NCI-H2081 (cell line): ENCODE measurements around the gene IL25.
"Not testable (repeated sequence)": the region's sequence is repeated elsewhere in the genome, so short reads cannot be mapped to it uniquely, and the experiment has no call there.

Experiments
- DNase-seq, 2 experiments: peaks; one replicate each; lab custom pipeline; 2025; lab: John Stamatoyannopoulos, UW

The IL25 gene

DNA sequence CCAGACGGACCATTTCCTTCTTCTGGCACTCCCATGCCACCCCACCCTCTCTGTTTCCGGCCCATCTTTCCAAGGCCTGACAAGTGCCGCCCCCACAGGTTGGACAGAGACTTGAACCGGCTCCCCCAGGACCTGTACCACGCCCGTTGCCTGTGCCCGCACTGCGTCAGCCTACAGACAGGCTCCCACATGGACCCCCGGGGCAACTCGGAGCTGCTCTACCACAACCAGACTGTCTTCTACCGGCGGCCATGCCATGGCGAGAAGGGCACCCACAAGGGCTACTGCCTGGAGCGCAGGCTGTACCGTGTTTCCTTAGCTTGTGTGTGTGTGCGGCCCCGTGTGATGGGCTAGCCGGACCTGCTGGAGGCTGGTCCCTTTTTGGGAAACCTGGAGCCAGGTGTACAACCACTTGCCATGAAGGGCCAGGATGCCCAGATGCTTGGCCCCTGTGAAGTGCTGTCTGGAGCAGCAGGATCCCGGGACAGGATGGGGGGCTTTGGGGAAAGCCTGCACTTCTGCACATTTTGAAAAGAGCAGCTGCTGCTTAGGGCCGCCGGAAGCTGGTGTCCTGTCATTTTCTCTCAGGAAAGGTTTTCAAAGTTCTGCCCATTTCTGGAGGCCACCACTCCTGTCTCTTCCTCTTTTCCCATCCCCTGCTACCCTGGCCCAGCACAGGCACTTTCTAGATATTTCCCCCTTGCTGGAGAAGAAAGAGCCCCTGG, 3.1 kb downstream of the IL25 start:
- DNase-seq, result no peak

DNA sequence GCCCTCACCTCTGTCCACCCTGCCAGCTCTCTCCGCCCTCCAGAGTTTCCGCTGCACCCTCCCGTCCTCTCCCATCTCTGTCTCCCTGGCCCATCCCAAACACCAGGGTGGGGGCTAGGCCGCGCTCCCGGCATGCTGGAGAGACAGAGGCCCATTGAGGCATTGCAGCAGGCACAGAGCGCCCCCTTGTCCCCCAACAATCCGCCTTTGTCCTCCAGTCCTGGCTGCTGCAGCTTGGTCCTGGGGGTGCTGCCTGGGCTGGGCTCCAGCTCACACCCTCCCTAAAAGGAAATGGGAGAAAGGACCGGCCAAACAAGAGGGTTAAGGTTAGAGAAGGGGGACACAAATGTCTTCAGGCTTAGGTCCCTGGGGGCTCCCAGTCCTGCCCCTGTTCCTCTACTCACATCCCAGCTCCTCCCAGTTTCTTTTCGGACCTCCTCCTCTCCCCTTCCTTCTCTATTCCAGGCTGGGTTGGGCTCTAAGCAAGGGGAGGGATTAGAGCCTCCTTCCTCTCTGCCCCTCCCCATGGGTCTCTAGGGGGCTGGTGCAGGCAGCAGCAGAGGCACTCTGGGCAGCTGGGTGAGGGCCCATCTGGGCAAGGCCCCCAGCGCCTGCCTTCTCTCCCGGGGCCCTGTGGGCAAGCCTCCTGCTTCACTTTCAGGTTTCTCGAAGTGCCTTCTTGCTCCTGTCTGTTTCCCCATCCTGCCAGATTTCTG, 4.0 kb downstream of the IL25 start, which contains the start of gene CMTM5:
Gene CMTM5 (plus strand): TSS at position 565 of the 716 bp plus-strand sequence. CDS start 206 bp downstream, outside the sequence.
- DNase-seq, result no peak

DNA sequence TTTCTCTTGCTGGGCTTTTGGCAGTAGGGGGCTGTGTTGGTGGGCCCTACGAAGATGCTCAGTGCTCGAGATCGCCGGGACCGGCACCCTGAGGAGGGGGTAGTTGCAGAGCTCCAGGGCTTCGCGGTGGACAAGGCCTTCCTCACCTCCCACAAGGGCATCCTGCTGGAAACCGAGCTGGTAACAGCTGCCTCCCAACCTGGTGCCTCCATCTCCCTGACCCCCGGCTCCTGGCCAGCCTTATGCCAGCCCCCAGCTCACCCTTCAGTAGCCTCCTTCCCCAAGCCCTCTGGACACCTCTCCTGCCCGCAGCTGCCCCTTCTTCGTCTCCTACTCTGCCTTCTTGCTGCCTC, 4.6 kb downstream of the IL25 start:
- no peak for DNase-seq

DNA sequence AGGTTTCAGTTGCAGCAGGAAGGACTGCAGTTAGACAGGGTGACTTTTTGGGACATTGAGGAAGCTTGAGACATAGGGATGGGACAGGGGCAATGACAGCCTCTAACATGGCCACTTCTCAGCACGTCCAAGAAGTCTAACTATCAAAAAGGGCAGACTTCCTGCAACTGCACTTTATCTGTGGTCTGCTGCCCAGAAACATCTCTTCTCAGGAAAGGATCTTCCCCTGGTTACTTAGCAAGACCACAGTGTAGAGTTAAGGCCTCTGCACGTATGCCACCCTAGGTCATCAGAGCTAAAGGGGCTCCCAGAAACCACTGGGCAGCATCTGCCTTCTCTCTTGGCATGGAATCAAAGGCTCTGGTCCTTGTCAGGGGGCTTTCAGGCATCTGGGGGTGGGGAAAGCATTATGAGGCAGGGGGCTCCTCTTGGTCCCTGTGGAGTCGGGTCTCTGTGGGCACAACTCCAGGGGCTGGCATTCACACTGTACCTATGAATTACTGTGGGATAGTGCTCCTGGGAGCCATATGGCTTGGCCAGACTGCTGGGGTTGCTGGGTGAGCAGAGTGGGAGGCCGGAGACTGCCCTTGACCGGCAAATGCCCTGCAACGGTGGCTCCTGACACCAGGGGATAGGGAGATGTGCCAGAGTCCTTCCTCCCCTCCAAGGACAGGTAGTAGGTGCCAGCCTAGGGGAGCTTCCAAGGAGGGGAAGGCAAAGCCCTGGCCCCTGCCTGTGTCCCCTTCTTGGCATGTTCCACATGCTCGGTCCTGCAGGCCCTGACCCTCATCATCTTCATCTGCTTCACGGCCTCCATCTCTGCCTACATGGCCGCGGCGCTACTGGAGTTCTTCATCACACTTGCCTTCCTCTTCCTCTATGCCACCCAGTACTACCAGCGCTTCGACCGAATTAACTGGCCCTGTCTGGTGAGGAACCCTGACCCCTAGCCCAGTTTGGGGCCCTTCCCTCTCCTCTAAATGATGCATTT, 5.3 kb downstream of the IL25 start:
- no peak for DNase-seq

DNA sequence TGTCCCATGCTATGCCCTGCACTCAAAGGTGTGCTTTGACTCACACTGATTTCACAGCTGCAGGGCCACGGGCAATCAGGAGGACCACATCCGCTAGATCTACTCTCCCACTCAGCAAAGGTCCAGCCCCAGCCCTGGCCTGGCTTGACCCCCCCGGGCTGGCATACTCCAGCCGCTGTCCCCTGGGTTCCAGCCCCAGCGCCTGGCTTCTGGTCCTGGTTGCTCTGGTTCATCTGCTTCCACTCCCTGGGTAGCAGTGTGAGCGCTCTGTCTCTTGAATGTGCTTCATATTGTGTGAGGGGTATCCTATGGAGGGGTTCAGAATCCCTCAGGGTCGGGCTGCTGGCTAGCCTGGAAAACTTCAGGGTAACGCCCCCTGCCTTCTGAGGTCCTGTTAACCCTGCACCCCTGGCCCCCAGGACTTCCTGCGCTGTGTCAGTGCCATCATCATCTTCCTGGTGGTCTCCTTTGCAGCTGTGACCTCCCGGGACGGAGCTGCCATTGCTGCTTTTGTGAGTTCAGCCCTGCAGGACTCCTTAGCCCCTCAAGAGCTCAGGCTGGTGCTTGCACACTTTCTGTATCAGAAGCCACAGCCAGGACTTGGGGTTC, 6.1 kb downstream of the IL25 start:
- DNase-seq, result no peak

DNA sequence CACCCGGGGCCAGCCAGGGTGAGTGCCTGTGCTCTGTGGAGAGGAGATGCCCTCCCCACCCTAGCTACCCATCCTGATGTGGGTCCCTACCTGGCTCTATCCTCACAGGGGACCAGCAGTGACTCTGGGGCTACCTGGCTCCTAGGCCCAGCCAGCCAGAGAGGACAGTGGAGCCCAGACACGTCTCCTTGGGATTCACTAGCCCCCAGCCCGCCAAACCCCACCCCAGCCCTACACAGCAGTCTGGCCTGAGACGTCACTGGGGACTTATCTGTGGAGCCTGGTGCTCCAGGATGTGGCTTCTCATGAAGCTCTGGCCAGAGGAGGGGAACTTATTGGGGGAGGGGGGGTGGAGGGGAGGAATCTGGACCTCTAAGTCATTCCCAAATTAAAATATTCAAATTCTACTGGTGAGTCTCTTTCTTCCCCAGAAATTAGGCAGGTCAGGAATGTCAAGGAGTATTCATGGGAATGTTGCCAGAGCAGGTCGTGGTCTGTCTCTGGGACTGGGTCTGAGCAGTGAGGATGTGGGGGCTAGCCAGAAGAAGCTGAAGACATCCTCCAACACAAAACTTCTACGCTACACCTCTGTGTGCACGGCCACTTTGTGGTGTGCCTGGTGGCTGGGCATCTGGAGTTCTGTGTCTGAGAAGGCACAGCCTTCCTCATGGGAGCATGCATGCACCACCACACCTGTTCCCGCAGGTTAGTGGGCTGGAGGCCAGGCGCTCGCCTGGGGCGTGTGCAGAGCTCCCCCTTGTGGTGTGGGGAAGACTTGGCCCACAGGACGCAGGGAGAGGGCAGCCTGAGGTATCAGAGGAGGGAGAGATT, 7.0 kb downstream of the IL25 start:
- peak; percentile 41 to 55 for DNase-seq

DNA sequence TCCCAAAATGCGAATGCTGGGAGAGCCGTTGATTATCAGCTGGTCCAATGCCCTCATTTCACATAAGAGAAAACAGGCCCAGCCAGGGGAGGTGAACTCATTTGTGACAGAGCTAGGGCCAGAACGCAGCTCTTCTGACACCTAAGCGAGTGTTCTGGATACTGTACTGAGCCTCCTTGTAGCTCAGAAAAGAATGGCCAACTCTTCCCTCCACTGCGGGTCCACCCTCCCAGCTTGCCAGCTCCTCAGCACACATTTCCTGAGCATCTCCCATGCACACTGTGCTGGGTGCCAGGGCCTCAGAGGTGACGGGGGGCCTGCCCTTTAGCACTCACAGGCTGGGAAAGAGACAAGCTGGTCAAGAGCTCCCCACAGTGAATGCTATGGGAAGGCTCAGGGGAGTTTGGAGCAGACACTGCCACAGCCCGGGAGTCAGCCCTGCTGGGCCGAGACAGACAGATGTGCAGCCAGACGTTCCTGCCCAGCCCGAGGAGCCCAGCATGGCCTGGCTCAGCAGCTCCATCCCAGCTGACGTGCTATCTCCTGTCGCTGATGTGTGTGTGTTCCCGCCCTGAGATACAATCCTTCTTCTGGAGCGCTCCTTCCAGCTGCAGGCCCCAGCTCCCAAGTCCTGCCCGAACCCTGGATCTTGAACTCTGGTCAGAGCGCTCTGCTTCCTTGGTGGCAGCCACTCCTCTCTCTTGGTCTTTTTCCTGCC, 7.7 kb downstream of the IL25 start:
- DNase-seq, result no peak

DNA sequence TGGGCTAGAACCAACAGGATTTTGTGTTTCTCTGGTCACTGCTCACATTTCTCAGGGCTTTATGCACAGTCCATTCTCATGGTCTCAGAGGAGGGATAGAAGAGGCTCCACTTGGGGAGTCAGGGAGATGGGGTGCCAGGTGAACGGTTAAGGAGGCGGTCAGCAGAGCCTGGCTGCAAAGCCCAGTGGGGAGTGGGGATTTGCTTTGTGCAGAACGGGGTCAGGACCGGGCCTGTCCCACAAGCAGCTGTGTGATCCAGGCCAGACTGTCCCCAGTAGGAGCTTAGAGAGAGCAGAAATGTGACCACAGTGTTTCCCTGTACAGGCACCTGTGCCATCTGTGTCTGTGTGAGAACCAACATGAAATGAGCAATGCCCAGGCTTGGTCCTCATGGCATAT, 8.4 kb downstream of the IL25 start:
- DNase-seq, result no peak

DNA sequence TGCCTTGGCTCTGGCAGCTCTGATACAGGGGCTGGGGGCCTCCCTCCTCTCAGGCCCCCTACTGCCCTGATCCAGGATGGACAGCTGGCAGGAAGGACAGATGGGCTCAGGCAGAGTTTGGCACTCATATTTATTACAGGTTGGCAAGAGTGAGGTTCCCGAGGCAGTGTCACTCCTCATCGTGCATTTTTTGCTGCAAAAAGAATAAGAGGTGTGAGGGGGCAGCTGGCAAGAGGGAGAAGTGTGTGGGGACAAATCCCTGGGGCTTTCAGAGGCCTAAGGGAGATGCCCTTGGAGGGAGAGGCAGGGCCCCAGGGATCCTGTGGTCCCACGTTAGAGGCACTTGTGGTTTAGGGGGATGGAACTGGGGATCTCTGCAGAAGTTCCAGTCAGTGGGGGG, 9.3 kb downstream of the IL25 start:
- no peak for DNase-seq

DNA sequence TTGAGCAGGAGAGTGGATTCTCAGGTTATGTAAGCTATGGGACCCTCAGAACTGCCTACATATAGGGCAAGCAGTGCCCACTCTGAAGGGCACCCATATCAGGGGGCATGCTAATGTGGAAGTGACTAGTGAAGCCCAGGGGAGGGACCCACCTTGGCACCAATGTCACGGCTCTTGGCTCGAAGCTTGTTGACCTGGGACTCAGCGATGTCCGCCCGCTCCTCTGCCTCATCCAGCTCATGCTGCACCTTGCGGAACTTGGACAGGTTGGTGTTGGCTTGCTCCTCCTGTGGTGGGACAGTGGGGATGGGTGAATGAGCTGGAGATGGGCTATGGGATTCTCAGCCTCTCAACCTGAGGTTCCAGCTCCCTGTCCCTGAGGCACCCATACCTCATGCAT, 9.7 kb downstream of the IL25 start:
- DNase-seq, result no peak

DNA sequence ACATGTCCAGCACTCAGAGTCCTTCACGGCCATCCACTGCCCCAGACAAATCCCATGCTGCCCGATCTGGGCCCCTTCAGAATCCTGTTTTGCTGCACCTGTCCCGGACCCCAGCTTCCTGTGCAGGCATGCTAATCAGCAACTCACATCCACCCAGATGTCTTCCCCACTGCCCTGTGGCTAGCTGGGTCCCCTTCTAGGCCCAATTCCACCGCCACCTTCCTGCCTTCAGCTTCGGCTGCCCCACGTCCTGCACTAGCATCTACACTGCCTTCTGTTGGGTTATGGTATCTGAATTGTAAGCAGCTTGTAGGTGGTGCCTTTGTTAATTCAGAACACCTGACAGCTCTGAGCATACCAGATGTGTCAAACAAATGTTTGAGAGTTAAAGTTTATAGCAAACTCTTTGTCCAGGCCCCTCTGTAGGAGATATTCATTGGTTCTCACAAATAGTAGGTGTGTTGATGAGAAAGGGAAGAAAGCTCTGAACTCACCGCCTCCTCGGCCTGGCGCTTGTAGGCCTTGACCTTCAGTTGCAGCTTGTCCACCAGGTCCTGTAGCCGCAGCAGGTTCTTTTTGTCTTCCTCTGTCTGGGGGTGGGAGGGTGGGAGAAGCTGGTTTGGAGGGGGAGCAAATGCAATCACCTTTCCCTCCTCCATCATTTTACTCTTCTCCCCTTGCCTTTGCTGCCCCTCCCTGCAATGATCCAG, 10.3 kb downstream of the IL25 start:
- DNase-seq, result no peak

DNA sequence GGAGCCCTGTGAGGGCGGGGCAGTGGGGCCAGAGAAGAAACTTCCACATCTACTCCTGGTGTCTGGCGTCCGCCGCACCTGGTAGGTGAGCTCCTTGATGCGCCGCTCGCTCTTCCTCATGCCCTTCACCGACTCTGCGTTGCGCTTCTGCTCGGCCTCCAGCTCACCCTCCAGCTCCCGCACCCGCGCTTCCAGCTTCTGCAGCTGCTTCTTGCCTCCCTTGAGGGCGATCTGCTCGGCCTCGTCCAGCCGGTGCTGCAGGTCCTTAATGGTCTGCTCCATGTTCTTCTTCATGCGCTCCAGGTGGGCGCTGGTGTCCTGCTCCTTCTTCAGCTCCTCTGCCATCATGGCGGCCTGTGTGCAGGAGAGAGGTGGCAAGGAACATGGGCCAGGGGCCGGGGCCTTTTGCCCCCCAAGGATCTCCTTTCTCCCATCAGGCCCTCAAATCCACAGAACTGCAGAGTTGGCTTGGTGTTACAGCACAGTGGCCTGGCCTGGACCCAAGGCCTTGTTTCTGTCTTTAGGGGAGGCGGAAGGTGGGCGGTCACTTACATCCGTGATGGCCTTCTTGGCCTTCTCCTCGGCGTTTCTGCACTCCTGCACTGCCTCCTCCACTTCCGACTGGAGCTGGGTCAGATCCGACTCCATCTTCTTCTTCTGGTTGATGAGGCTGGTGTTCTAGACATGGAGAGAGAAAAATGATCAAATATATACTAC, 11.9 kb downstream of the IL25 start:
- DNase-seq, result no peak

DNA sequence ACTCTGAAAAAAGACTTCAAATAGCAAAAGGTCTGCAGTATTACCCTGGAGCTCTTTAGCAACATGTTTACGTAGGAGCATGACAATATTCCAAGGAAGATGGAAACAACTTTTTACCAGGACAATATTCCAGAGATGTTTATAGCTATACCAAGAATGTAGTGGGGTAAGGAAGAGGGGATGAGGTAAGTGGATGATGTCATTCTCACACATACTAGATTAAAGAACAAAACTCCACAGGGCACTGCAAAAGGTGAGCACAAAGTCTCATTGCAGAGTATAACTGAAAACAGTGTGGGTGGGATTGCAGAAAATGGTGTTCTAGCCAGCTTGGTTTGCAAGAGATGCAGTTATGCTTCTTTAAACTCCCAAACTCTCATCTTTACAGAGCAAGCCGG, 12.6 kb downstream of the IL25 start:
- no peak for DNase-seq

DNA sequence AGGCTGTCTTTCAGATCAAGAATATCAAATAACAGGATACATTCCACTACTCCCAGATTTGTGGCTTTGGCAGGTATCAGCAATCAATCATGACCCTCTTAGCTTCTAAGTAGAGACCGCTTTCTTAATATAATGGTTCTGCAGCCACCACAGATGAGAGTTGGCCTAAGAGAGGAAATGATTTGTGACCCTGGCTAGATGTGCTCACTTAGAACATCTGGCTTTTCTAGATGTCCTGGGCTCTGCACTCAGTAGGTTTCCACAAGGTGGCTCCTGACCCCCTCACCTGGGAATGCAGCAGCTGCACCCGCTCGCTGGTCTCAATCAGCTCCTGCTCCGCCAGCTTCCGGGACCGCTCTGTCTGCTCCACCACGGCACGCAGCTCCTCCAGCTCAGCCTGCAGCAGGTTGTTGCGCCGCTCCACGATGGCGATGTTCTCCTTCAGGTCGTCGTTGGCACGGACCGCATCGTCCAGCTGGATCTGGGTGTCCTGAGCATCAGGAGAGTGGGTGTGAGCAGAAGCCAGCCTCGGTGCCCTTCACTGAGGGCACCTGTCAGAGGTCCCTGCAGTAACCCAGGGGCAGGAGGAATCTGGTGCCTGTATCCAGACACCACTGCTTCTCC, 13.1 kb downstream of the IL25 start:
- DNase-seq, result no peak

DNA sequence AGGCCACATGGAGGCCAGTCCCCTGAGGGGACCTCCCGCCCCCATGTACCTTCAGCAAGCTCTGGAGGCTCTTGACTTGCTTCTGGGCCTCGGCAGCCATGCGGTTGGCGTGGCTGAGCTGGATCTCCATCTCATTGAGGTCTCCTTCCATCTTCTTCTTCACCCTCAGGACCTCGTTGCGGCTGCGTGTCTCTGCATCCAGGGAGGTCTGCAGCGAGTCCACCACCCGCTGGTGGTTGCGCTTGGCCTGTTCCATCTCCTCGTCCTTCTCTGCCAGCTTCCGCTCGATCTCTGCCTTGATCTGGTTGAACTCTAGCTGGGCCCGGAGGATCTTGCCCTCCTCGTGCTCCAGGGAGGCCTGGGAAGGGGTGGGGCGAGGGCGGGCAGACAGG, 13.7 kb downstream of the IL25 start:
- not testable (repeated sequence) for DNase-seq

DNA sequence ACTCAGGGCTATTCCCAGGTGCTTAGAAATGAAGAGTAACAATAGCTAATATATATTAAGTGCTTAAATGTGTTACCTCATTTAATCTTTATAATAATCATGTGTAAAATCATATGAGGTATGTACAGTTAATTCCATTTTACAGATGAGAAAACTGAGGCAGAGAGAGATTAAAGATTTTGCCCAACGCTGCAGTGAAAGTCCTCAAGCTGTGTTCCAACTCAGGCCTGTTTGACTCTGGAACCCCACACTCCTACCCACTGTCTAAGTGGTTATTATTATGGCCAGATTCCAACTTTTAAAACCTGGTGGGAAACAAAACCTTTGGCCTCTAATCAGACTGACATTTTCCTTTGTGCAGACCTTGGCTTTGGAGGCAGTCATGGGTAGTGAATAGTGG, 14.4 kb downstream of the IL25 start:
- DNase-seq, result no peak

DNA sequence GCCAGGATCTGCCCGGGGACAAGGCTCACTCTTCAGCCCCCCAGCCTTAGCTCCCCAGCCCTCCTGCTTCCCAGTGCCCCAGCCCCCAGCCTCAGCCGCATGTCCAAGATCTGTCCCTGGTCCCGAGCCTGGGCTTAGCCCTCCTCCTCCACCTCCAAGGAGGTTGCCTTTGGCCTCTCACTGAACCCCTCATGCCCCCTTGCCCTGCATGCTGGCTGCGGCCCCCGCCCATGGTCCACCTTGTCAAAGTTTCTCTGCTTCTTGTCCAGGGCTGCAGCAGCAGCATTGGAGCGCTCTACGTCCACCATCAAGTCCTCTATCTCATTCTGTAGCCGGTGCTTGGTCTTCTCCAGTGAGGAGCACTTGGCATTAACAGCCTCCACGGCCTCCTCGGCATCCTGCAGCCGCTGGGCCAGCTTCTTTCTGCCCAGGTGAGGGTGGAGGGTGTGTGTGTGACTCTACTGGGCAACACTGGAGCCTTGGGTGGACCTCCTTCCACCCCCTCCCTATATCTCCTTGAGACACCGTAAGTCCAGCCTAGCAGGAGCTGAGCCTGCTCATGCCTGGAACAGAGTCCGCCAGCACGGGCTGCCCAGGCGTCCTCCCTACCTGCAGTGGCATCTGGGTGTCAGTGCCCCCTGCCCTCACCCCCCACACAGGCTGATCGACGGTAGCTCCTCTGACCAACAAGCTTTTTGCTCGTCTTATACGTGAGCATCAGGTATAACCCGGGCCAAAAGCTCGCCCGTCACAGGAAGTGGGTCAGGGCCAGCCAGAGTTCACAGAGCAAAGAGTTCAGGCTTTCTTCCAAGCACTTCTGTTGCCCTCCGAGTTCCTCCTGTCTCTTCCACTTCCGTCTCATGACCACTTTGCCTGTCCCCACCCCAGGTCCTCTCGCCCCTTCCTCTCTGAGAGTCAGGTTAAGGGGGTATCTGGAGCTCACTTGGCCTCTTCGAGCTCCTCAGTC, 15.6 kb downstream of the IL25 start:
- DNase-seq, result no peak

DNA sequence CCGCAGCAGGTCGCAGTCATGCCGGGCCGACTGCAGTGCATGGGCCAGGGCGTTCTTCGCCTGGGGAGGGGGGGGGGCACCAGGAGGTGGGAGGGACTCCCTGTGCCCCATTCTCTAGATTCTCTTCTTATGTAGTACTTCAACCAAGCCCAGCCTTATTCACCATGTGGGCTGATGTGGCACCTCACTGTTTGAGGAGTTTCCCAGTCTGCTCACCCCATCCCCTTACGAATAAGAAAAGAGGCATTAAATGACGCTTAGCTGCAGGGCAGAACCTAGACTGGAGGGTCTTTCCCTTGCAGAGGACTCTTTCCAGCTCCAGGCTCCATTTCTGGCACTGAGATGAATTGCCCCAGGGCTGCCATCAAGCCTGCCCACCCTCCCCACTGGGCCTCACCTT, 16.4 kb downstream of the IL25 start:
- DNase-seq, result no peak
